ENCODE data around the gene MAP4K2. TPM values are rescaled to one million over a fixed set of nuclear protein-coding genes. Genes with fewer than 3 reads are reported as not detected.

MAP4K2 gene
- total RNA-seq, 4 donors from 2014 or later = 5.9 to 14.3 (median 9.1) TPM

DNA sequence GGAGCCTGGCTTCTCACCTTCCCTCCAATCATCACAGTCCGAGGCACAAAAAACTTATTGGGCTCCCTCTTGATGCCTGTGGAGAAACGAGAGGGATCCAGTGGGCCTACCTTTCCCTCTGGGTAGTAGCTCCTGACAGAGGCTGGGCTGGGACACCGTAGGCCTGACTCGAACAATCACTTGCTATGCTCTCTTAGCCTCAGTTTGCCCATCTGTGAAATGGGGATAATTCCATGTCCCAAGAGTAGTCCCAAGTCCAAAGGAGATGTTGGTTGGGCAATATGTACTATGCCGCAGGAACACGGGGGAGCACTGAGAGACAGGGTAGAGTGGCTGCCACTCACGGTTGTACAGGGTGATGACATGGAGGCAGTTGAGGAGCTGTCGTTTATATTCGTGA lies 51.4 kb downstream of the MAP4K2 start:
- TF ChIP-seq, protein P1, sequence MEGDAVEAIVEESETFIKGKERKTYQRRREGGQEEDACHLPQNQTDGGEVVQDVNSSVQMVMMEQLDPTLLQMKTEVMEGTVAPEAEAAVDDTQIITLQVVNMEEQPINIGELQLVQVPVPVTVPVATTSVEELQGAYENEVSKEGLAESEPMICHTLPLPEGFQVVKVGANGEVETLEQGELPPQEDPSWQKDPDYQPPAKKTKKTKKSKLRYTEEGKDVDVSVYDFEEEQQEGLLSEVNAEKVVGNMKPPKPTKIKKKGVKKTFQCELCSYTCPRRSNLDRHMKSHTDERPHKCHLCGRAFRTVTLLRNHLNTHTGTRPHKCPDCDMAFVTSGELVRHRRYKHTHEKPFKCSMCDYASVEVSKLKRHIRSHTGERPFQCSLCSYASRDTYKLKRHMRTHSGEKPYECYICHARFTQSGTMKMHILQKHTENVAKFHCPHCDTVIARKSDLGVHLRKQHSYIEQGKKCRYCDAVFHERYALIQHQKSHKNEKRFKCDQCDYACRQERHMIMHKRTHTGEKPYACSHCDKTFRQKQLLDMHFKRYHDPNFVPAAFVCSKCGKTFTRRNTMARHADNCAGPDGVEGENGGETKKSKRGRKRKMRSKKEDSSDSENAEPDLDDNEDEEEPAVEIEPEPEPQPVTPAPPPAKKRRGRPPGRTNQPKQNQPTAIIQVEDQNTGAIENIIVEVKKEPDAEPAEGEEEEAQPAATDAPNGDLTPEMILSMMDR (IDR thresholded peaks at IDR 0.05; ENCODE audit: low read depth) = no peak

DNA sequence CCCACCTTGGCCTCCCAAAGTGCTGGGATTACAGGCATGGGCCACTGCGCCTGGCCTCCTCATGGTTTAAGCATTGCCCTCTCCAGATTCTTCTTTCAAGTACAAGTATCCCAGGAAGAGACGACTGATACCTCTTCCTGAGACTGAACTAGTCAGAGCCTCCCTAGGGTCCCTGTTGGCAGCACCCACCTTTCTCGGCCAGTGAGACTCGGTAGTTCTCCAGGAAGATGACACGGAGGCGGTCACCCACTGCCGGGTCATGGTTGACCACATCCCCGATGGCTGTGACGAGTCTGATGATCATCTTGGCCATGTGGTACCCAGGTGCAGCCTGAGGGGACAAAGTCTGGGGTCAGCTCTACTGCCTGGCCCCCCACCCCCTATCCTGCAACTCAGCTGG lies 51.9 kb downstream of the MAP4K2 start:
- TF ChIP-seq, protein P1 (IDR thresholded peaks at IDR 0.05; ENCODE audit: low read depth) = no peak

DNA sequence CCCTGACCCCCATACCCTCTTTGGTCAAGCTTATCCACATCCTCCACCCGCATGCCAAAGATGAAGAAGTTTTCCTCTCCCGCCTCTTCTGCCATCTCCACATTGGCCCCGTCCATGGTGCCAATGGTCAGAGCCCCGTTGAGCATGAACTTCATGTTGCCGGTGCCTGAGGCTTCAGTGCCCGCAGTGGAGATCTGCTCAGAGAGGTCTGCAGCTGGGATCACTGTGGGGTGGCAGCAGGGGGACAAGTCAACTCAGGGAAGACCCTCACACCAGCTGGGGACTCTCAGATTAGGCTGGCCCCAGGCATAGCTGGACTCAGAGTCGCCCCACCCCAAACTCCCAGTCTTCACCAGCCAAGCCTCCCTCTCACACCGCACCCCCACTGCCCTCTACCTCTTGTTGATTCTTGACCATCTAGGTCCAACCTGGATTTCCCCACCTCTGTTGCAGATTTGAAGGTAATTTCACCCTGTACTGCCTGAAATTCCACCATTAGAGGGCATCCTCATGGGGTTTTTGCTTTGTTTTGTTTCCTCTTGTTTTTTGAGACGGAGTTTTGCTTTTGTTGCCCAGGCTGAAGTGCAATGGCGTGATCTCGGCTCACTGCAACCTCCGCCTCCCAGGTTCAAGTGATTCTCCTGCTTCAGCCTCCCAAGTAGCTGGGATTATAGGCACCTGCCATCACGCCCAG lies 52.5 kb downstream of the MAP4K2 start:
- TF ChIP-seq, protein P1 (IDR thresholded peaks at IDR 0.05; ENCODE audit: low read depth) = no peak

DNA sequence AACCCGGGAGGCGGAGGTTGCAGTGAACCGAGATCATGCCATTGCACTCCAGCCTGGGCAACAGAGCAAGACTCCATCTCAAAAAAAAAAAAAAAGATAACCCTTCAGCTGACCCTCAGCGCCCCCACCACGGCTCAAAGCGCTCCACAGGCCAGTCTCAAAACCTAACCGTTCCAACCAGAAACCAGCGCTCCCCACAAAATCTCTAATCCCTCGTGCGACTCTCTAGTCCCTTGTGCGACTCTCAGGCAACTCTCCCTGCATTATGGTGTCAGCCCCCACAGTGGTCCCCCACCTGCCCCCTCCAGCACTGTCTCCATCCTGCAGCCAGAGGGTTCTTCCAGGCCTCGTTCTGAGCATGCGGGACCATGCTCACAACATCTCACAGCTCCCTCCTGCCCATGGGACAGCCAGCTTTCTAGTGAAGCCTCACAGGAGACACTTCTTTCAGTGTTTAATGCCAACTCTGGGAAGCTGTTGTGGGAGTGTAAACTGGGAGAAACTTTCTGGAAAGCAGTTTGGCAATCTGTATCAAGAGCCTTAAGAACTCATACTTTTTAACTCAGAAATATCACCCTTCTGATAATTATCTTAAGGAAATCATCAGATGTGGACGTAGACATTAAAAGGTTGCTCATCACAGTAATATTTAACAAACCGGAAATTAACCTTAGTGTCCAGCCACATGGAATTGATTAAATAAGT lies 54.9 kb downstream of the MAP4K2 start:
- TF ChIP-seq, protein P1 (IDR thresholded peaks at IDR 0.05; ENCODE audit: low read depth) = no peak

DNA sequence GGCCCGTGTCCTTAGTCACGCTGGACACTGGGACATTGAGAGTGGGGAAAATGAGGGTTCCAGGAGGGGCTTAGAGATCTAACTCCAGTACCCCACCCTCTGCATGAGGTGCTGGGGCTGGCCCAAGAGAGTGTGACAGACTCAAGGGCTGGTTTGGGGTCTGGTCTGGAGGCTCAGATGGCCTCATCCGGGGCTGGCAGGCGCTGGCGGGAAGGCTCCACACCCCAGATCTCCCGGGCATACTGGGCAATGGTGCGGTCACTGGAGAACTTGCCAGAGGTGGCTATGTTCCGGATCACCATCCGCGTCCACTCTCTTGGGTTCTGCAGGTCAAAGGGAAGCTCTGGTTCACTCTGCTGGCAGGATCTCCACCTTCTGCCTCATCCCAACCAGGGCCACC lies 56.5 kb downstream of the MAP4K2 start:
- TF ChIP-seq, protein P1 (IDR thresholded peaks at IDR 0.05; ENCODE audit: low read depth) = no peak

DNA sequence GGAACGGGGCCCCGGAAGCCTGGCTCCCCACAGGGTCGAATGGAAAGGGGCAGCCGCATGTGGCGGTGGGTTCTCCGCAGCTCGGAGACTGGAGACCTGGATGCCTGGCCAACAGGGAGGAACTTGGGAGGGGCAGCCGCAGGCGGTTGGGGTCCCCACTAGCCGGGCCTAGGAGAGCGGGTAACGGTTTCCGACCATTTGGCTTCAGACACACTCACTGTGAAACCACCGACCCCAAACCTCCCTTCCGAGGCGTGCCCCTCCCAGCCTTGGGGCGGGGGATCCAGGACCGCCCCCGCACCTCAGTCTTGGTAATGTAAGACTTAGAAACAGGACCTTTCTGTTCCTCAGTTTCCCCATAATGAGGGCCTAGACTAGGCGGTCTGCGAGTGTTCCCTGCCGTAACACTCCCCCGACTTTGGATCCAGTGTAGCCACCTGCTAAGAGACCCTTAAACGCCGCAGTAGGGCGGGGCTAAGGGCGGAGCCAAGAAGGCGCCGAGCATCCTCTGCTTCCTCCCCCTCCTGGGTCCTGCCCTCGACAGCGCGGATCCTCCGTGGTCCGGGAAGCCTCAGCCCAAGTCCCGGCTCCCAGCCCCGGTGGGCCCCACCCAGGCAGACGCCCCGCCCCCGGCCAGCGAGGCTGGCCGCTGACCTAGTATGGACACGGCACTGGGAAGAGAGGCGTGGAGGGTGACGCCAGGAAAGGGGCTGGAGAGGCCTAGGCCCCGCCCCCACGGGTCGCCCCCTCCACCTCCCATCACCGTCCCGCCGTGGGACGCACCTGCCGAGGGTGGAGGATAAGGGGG lies 57.3 kb downstream of the MAP4K2 start:
- TF ChIP-seq, protein P1 (IDR thresholded peaks at IDR 0.05; ENCODE audit: low read depth) = no peak

DNA sequence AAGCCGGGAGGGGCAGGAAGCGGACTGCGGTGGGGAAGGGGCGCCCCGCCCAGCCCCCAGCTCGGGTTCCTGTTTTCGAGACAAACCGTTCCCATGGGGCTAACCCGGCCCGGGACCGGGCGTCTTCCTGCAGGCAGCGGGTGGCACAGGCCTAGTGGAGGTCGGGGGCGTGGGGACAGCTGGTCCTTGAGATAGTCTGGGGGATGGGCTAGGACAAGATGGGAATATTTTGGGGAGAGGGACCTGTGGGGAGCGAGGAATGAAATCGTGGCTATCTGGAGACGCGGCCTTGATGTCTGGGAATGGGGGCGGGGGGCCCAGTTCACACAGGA lies 57.9 kb downstream of the MAP4K2 start:
- TF ChIP-seq, protein P1 (IDR thresholded peaks at IDR 0.05; ENCODE audit: low read depth) = no peak

Data from subcutaneous adipose tissue (tissue), 4 donors.